Immature natural killer cell (primary cell): ENCODE data around the gene TBC1D22A. TPM values are rescaled to one million over a fixed set of nuclear protein-coding genes. Genes with fewer than 3 reads are reported as not detected.
A peak's percentile ranks its signal among the peaks of the same experiment; 100 is the strongest.

Experiments used
- DNase-seq, 3 donors: peaks; one replicate each; pipeline ENCODE4 v3.0.0; 2022; ENCODE audit warnings: mixed read lengths in 1 of 3
- H3K27ac Mint-ChIP-seq, 6 donors: one replicate each; pipeline ENCODE4 v1.8.0; 2020; ENCODE audit warnings: mixed read lengths in 6 of 6, mild to moderate bottlenecking in 5 of 6, inconsistent platforms in 4 of 6, moderate library complexity in 3 of 6
- H3K27me3 Mint-ChIP-seq, 3 donors: one replicate each; pipeline ENCODE4 v1.8.0; 2020 to 2021; ENCODE audit warnings: low read depth in 3 of 3, mild to moderate bottlenecking in 3 of 3, mixed read lengths in 3 of 3, moderate library complexity in 3 of 3, inconsistent platforms in 1 of 3
- H3K36me3 Mint-ChIP-seq, 3 donors: one replicate each; pipeline ENCODE4 v1.8.0; 2020; ENCODE audit warnings: mixed read lengths in 3 of 3, inconsistent platforms in 2 of 3, mild to moderate bottlenecking in 2 of 3
- H3K4me1 Mint-ChIP-seq, 2 donors: one replicate each; pipeline ENCODE4 v1.8.0; 2020; ENCODE audit warnings: inconsistent platforms in 2 of 2, mild to moderate bottlenecking in 2 of 2, mixed read lengths in 2 of 2, moderate library complexity in 1 of 2
- H3K4me3 Mint-ChIP-seq, 5 donors: one replicate each; pipeline ENCODE4 v1.8.0; 2020; ENCODE audit warnings: mild to moderate bottlenecking in 5 of 5, mixed read lengths in 5 of 5, inconsistent platforms in 3 of 5, moderate library complexity in 3 of 5
- H3K9me3 Mint-ChIP-seq, 6 donors: one replicate each; pipeline ENCODE4 v1.8.0; 2020; ENCODE audit warnings: mild to moderate bottlenecking in 6 of 6, mixed read lengths in 6 of 6, inconsistent platforms in 4 of 6, moderate library complexity in 3 of 6
- polyA plus RNA-seq, 3 donors: library from polyadenylated mRNA; unstranded; fragments of 300-500 nt; fragmentation: Illumina TruSeq; gene quantifications; one replicate each; pipeline ENCODE4 v1.2.3, GENCODE V29; 2021

TBC1D22A gene, protein sequence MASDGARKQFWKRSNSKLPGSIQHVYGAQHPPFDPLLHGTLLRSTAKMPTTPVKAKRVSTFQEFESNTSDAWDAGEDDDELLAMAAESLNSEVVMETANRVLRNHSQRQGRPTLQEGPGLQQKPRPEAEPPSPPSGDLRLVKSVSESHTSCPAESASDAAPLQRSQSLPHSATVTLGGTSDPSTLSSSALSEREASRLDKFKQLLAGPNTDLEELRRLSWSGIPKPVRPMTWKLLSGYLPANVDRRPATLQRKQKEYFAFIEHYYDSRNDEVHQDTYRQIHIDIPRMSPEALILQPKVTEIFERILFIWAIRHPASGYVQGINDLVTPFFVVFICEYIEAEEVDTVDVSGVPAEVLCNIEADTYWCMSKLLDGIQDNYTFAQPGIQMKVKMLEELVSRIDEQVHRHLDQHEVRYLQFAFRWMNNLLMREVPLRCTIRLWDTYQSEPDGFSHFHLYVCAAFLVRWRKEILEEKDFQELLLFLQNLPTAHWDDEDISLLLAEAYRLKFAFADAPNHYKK
- 10 to 100 TPM; 20.6 to 28.0 (median 24.0) TPM for polyA plus RNA-seq

- peak; percentile 92 to 94 (median 93) for DNase-seq
- peak within 1 kb of the TSS; percentile 98 to 100 (median 99) for H3K4me3 Mint-ChIP-seq
- no peaks in the 10 kb centered on the region for H3K9me3 Mint-ChIP-seq
- peaks cover 9 to 21% (median 10%) of the 10 kb centered on the region in 3 donors for H3K27me3 Mint-ChIP-seq
- H3K4me1 Mint-ChIP-seq, result peaks cover 63 to 64% of the 10 kb centered on the region in 2 donors
- no peaks in the 10 kb centered on the region for H3K36me3 Mint-ChIP-seq
- peak within 1 kb of the TSS; percentile 99 to 100 (median 100) for H3K27ac Mint-ChIP-seq
These were observed at the start of gene TBC1D22A for GRCh38 chr22:46762238-46763050. TSS of gene TBC1D22A (plus strand) at chr22:46762650. CDS start at chr22:46762787, 137 bp downstream.

DNA sequence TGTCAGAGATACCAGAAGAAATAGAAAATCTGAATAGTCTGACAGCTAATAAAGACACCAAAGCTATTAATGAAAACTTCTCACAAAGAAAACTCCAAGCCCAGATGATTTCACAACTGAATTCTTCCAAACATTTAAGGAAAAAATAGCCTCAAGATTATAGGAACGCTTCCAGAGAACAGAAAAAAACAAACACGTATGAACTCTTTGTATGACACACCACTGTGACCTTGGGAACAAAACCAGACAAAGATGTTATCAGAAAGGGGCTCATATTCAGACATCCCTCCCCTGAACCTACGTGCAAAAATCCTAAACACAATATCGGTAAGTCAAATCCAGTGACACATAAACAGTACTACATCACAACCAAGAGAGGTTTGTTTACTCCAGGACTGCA is 47.9 kb upstream of the TBC1D22A start:
- Mint-ChIP-seq H3K27me3 (no peaks in the 10 kb centered on the region), H3K4me3 (no peak overlapping the region), H3K4me1 (peaks cover 8% of the 10 kb centered on the region in 2 donors), H3K36me3 (peaks cover 21 to 42% (median 24%) of the 10 kb centered on the region in 3 donors), H3K27ac (peak overlapping the region in 4 of 6 donors; percentile 18 to 57 (median 44)), H3K9me3 (no peaks in the 10 kb centered on the region)
- no peak for DNase-seq

GRCh38 chr22:46719921-46720320 is 42.5 kb upstream of the TBC1D22A start:
- Mint-ChIP-seq H3K27me3 (peaks cover 0 to 5% (median 4%) of the 10 kb centered on the region in 3 donors), H3K4me1 (peaks cover 10 to 13% of the 10 kb centered on the region in 2 donors), H3K27ac (peak overlapping the region in 1 of 6 donors; percentile 5), H3K4me3 (no peak overlapping the region), H3K9me3 (no peaks in the 10 kb centered on the region), H3K36me3 (peaks cover 8 to 30% (median 8%) of the 10 kb centered on the region in 3 donors)
- no peak for DNase-seq

GRCh38 chr22:46721501-46722085 is 40.9 kb upstream of the TBC1D22A start:
- no peak overlapping the region for H3K4me3 Mint-ChIP-seq
- no peak for DNase-seq
- no peaks in the 10 kb centered on the region for H3K9me3 Mint-ChIP-seq
- peak overlapping the region in 3 of 6 donors; percentile 40 to 58 (median 46) for H3K27ac Mint-ChIP-seq
- peaks cover 0 to 5% (median 4%) of the 10 kb centered on the region in 3 donors for H3K27me3 Mint-ChIP-seq
- H3K36me3 Mint-ChIP-seq, result peaks cover 5 to 25% (median 8%) of the 10 kb centered on the region in 3 donors
- peaks cover 23% of the 10 kb centered on the region in 2 donors for H3K4me1 Mint-ChIP-seq

DNA sequence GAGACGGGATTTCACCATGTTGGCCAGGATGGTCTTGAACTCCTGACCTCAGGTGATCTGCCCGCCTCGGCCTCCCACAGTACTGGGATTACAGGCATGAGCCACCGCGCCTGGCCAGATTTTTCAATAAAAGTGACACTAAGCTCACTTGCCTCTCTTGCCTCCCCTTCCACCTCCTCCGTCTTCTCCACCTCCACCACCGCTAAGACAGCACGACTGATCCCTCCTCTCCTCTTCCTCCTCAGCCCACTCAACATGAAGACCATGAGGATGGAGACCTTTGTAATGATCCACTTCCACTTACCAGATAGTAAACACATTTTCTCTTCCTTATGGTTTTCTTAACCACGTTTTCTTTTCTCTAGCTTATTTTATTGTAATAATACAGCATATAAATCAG is 38.6 kb upstream of the TBC1D22A start:
- Mint-ChIP-seq H3K27ac (peak overlapping the region in 2 of 6 donors; percentile 25 to 74), H3K4me1 (peaks cover 33 to 37% of the 10 kb centered on the region in 2 donors), H3K36me3 (peaks cover 0 to 12% (median 4%) of the 10 kb centered on the region in 3 donors), H3K27me3 (peaks cover 0 to 5% (median 4%) of the 10 kb centered on the region in 3 donors), H3K9me3 (no peaks in the 10 kb centered on the region), H3K4me3 (no peak overlapping the region)
- DNase-seq, result no peak

GRCh38 chr22:46725096-46725495 is 37.4 kb upstream of the TBC1D22A start:
- peak overlapping the region in 1 of 6 donors; percentile 34 for H3K27ac Mint-ChIP-seq
- peaks cover 0 to 5% (median 2%) of the 10 kb centered on the region in 3 donors for H3K27me3 Mint-ChIP-seq
- peaks cover 0 to 7% (median under 1%) of the 10 kb centered on the region in 3 donors for H3K36me3 Mint-ChIP-seq
- no peaks in the 10 kb centered on the region for H3K9me3 Mint-ChIP-seq
- no peak for DNase-seq
- H3K4me3 Mint-ChIP-seq, result no peak overlapping the region
- H3K4me1 Mint-ChIP-seq, result peaks cover 36 to 45% of the 10 kb centered on the region in 2 donors

DNA sequence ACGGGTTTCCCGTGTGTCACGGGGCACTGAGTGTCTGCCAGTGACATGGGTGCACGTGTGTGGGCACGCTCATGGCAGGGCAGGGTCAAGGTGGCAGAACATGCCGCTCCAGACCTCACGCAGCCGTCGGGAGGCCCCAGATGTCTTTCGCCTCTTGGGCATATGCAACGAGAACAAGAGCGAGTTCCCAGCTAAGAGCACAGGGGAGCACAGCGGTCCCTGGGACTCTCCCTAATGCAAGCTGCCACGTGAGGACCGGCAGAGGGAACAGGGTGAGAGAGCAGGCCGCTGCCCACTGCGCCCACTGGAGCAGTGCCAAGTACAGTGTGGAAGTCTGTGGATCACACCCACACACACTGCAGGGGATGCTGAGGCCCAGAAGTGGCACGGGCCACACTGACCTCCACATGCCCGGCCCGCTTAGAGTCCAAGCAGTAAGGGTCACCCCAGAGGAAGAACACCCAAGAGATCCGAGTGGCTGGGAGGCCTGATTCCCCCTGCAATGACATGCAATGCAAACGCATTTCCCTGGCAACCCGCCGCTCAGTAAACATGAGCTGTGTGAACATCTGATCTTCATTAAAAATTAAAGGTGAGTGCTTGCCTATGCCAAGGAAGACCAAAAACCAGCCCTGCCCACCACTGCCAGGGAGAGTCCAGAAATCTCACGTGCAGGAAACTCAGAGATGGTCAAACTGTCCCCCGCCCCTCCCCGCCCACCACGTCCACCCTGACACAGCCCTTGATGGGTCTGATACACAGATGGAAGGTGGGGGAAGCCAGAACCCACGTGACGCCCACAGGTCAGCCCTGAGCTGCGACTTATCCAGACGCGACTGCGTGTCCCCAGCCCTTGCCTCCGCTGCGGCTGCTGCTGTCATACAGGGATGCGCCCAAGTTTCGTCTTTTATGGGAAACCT is 36.1 kb upstream of the TBC1D22A start:
- peaks cover 0 to 7% (median 0%) of the 10 kb centered on the region in 3 donors for H3K36me3 Mint-ChIP-seq
- H3K9me3 Mint-ChIP-seq, result no peaks in the 10 kb centered on the region
- H3K27me3 Mint-ChIP-seq, result peaks cover 0 to 5% (median 2%) of the 10 kb centered on the region in 3 donors
- DNase-seq, result no peak
- H3K27ac Mint-ChIP-seq, result peak overlapping the region in 5 of 6 donors; percentile 49 to 81 (median 62)
- H3K4me3 Mint-ChIP-seq, result peak overlapping the region in 1 of 5 donors; percentile 17
- peaks cover 44 to 57% of the 10 kb centered on the region in 2 donors for H3K4me1 Mint-ChIP-seq

DNA sequence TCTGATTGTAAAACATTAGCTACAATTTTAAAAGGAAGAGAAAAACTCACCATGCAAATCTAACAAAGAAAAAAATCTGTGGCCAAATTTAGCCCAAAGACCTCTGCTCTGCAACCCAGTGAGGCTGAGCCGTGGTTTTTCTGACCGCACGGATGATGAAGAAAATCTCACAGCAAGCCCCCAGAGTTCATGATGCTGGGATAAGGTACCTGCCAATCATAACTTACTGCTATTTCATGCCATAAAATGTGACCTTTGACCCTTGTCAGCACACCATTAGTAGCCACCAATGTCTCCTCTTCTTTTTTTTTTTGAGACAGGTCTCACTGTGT is 35.5 kb upstream of the TBC1D22A start:
- H3K9me3 Mint-ChIP-seq, result no peaks in the 10 kb centered on the region
- H3K27ac Mint-ChIP-seq, result peak overlapping the region in 5 of 6 donors; percentile 49 to 81 (median 62)
- H3K4me3 Mint-ChIP-seq, result peak overlapping the region in 2 of 5 donors; percentile 17 to 29
- peaks cover 48 to 64% of the 10 kb centered on the region in 2 donors for H3K4me1 Mint-ChIP-seq
- peaks cover 0 to 10% (median 0%) of the 10 kb centered on the region in 3 donors for H3K36me3 Mint-ChIP-seq
- DNase-seq, result no peak
- H3K27me3 Mint-ChIP-seq, result peaks cover 1 to 5% (median 2%) of the 10 kb centered on the region in 3 donors

- no peak overlapping the region for H3K27ac Mint-ChIP-seq
- peaks cover 57 to 73% of the 10 kb centered on the region in 2 donors for H3K4me1 Mint-ChIP-seq
- H3K36me3 Mint-ChIP-seq, result peaks cover 0 to 10% (median 0%) of the 10 kb centered on the region in 3 donors
- no peak for DNase-seq
- peaks cover 1 to 2% (median 2%) of the 10 kb centered on the region in 3 donors for H3K27me3 Mint-ChIP-seq
- no peaks in the 10 kb centered on the region for H3K9me3 Mint-ChIP-seq
- H3K4me3 Mint-ChIP-seq, result no peak overlapping the region
These were observed 34.6 kb upstream of the TBC1D22A start for GRCh38 chr22:46727813-46728364.

DNA sequence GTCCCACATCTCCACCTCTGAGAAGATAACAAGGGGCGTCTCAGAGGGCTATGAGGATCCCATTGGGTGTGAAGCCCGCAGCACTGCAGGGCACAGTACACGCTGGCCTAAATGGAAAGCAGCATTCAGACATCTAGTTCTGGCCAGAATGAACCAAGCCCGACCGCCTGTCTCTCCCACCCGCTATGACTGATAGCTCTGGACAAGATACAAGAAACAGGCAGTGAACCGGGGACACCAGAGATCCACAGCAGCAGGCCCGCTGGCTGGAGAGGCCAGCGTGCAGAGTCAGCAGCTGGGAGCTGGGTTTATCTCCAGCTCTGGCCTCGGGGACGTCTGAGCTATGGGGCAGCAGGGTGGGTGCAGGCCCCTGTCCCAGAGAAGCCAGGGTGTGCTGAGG is 34.0 kb upstream of the TBC1D22A start:
- H3K36me3 Mint-ChIP-seq, result peaks cover 0 to 10% (median 0%) of the 10 kb centered on the region in 3 donors

GRCh38 chr22:46730568-46731245 is 31.7 kb upstream of the TBC1D22A start:
- Mint-ChIP-seq H3K4me3 (peak overlapping the region in 1 of 5 donors; percentile 55), H3K36me3 (peaks cover 0 to 3% (median 0%) of the 10 kb centered on the region in 3 donors), H3K27ac (peak overlapping the region; percentile 51 to 86 (median 74)), H3K27me3 (peaks cover 0 to 5% (median 1%) of the 10 kb centered on the region in 3 donors), H3K4me1 (peaks cover 64 to 79% of the 10 kb centered on the region in 2 donors), H3K9me3 (no peaks in the 10 kb centered on the region)
- DNase-seq, result no peak

More for the DNA sequence above, 34.0 kb upstream of the TBC1D22A start:
- H3K9me3 Mint-ChIP-seq, result no peaks in the 10 kb centered on the region
- H3K4me3 Mint-ChIP-seq, result no peak overlapping the region
- H3K4me1 Mint-ChIP-seq, result peaks cover 57 to 73% of the 10 kb centered on the region in 2 donors
- H3K27me3 Mint-ChIP-seq, result peaks cover 0 to 2% (median 1%) of the 10 kb centered on the region in 3 donors
- H3K27ac Mint-ChIP-seq, result peak overlapping the region in 4 of 6 donors; percentile 14 to 40 (median 24)
- no peak for DNase-seq
